NAMALWA (cell line): ENCODE measurements around the gene HSD3B1.
A peak's percentile ranks its signal among the peaks of the same experiment; 100 is the strongest.

Experiments used
- DNase-seq: peaks from one replicate; pipeline ENCODE4 v3.0.0-alpha.2; 2015; ENCODE audit warnings: low spot score

HSD3B1 gene

DNA sequence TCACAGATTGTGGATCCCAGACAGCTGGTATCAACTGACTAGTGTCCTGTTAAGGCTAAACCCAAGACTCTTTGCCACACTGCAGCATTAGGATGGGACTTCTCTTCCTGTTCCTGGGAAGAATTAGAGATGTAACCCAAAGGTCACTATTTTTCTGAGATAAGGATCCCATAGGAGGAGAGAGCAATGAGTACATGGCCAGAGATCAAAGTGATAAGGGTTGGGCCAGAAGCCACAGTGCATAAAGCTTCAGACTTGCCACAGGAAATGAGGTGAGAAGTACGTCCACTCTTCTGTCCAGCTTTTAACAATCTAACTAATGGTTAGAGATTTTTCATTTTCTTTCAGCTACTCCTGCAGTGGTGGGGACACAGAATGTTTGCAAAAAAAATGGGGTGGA lies at the start of gene HSD3B1:
TSS of gene HSD3B1 (plus strand) at position 270 of the 400 bp plus-strand sequence. CDS start 267 bp downstream, outside the sequence.
- no peak for DNase-seq

DNA sequence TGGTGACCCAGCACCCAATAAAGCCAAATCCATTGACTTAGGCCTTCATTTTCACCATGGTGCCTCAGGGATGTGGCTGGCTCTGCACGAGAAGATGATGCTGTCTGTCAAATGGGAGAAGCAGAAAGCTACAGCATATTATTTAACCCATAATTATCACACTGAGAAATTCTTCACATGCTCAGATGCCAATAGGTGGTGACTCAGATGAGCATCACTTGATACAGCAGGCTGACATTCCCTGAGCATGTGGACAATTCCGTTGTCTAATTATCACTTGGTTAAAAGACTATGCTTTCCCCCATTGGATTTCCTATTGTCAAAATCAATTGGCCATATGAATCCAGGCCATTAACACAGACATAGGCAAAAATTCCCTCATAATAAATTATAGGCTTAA lies 44.0 kb upstream of the HSD3B1 start:
- no peak for DNase-seq

DNA sequence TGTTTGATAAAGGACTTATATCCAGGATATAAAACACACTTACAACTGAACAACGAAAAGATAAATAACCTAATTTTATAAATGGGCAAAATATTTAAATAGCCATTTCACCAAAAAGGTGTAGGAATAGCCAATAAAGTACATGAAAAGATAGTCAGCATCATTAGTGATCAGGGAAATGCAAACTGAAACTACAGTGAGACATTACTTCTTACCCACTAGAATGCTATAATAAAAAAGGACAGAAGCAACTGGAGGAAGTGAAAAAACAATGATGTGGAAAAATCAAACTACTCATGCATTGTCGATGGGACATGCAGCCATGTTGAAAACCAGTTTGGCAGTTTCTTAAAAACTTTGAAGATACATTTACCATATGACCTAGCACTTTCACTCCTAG lies 43.4 kb upstream of the HSD3B1 start:
- DNase-seq = no peak

GRCh38 chr1:119466445-119466844 lies 40.6 kb upstream of the HSD3B1 start:
- no peak for DNase-seq

- DNase-seq = no peak
Measured at GRCh38 chr1:119467219-119467618, 39.8 kb upstream of the HSD3B1 start.

- no peak for DNase-seq
Measured at GRCh38 chr1:119467857-119468668, 38.9 kb upstream of the HSD3B1 start.

- no peak for DNase-seq
Measured at GRCh38 chr1:119469741-119470140, 37.3 kb upstream of the HSD3B1 start.

- DNase-seq = no peak
Measured at GRCh38 chr1:119470377-119470776, 36.6 kb upstream of the HSD3B1 start.

DNA sequence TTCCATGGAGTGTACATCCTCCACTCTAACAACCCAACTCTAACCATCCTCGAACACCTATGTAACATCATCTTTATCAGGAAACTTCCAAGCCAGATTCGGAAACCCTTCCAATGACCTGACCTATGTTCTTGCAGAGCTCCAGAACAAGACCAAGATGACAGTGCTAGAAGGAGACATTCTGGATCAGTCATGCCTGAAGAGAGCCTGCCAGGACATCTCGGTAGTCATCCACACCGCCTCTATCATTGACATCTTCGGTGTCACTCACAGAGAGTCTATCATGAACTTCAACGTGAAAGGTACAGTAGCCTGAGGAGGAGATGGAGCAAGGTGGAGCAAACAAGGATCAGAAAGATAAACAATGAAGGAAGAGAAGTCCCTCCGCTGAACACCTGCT lies 36.1 kb upstream of the HSD3B1 start:
- DNase-seq = no peak

GRCh38 chr1:119471566-119471965 lies 35.4 kb upstream of the HSD3B1 start:
- no peak for DNase-seq

GRCh38 chr1:119472080-119472818 lies 34.8 kb upstream of the HSD3B1 start:
- DNase-seq = no peak

GRCh38 chr1:119472819-119473175 lies 34.2 kb upstream of the HSD3B1 start:
- DNase-seq = no peak

- DNase-seq = peak; percentile 67
Measured at GRCh38 chr1:119475866-119476439, 31.1 kb upstream of the HSD3B1 start.

- no peak for DNase-seq
Measured at GRCh38 chr1:119477710-119478109, 29.3 kb upstream of the HSD3B1 start.

DNA sequence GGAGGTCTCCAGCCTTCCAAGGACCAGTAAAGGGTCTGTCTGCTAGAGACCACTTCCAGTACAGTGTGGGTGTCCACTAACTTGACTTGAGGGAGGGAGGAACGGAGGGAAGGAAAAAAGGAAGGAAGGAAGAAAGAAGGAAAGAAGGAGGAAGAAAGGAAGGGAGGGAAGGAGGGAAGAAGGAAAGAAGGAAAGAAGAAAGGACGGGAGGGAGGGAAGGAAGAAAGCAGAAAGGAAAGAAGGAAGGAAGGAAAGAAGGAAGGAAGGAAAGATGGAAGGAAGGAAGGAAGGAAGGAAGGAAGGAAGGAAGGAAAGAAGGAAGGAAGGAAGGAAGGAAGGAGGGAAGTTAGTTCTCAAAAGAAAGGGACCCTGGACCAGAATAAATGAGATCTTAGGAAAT lies 26.8 kb upstream of the HSD3B1 start:
- DNase-seq = no peak

- no peak for DNase-seq
Measured at GRCh38 chr1:119481951-119482350, 25.1 kb upstream of the HSD3B1 start.

GRCh38 chr1:119482517-119483425 lies 24.2 kb upstream of the HSD3B1 start:
- no peak for DNase-seq

DNA sequence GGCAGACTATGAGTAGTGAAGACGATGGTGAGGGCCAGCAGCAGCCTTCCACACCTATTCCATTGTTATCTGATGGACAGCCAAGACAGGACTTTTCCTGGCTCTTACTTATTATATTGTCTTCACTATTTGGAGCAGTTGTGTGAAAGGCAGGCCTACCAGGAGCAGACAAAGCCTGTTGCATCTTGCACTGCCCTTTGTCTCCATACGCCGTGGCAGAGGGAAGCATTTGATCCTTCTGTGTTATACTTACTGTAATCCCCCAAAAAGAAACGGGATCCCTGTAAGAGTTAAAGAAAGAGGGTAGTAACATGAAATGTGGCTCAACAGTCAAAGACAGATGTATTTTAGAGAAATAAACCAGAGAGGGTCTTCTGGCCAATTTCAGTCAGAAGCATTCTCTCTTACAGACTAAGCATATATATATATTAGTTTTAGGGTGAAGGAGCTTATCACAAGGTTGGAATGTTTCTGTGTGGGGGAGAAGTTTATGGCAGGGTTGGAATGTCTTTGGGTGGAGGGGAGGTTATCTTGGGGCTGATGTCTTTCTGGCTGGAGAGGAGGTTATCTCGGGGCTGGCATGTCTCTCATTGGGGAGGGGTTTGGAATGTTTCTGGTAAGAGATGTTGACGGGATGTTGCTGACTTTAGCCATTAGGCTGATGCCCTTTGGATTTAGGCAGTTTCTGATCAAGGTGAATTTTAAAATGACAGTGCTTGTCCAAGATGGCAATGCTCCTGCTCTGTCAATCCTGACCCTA lies 23.4 kb upstream of the HSD3B1 start:
- DNase-seq = no peak

- DNase-seq = no peak
Measured at GRCh38 chr1:119485201-119485600, 21.8 kb upstream of the HSD3B1 start.

DNA sequence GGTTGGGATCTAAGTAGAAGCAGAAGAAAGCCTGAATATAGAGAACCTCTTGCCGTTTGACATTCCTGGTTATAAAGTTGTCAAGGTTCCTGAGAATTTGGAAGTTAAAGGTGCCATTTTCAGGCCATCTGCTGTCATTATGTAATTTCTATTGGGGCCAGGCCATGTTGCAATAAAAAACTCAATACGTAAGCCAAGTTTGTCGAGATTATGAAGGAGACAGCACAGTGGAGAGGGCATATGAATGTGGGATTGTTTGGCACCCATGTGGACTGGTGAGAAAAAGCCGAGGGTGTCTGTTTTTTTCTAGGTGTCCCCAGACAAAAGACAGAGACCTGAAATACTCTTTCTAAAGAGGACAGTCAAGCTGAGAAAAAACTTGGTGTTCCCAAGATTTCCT lies 18.8 kb upstream of the HSD3B1 start:
- DNase-seq = no peak

DNA sequence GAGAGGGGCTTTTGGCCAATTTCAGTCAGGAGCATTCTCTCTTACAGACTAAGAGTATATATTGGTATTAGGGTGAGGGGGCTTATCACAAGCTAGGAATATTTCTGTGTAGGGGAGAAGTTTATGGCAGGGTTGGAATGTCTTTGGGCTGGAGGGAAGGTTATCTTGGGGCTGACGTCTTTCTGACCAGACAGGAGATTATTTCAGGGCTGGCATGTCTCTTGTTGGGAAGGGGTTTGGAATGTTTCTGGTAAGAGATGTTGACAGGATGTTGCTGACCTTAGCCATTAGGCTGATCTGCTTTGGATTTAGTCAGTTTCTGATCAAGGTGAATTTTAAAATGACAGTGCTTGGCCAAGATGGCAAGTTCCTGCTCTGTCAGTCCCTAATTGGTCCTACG lies 17.8 kb upstream of the HSD3B1 start:
- no peak for DNase-seq
